Heart left ventricle (tissue), 13 donors: ENCODE results near the gene SOD3.

Experiments
- CTCF ChIP-seq, 12 donors: fragments of 200-600 bp; sonication (generic) in 4 of 12; IDR thresholded peaks; one replicate each; pipeline versions ENCODE4 v1.5.0 to v1.8.0; 2018 to 2022; ENCODE audit warnings: antibody characterized with exemption in 12 of 12, mild to moderate bottlenecking in 5 of 12
- POLR2A ChIP-seq, 2 donors: fragments of 450-650 bp; IDR thresholded peaks; one replicate each; pipeline ENCODE4 v1.6.1; 2017; ENCODE audit warnings: antibody characterized with exemption in 2 of 2, mild to moderate bottlenecking in 2 of 2, moderate library complexity in 2 of 2
- donor health status: ischemic (EF 13 %, LVEDD 7.1; RV severe dilation, severe dysfunction).
- donor health status: DM: no; HTN: yes; CAD: no.
- donor health status: DM: no; HTN: no; CAD: no.
- donor health status: ischemic (EF 25% LVEDD 6.9; RV normal size, moderate dysfunction).
- donor health status: ischemic (EF 25% LVEDD 5.7; RV mildly dilated, moderate dysfunction).
- donor health status: ischemic (EF 35%, LVEDD 5.7; RV mildly dilated, moderate dysfunction).
- donor health status: nonischemic (EF 11% LVEDD 7.7; RV severe dilation, severe dysfunction).
- donor health status: DM: yes; HTN: yes; CAD: no.
- donor health status: PGD.
- donor health status: ischemic (EF 29% LVEDD 5.4; RV normal size, mild dysfunction).
- donor health status: nonischemic (EF 23%, LVEDD 6.1; RV moderate dilation, normal function).

- TF ChIP-seq CTCF (IDR thresholded peaks at IDR 0.05) (no peak), POLR2A (IDR thresholded peaks at IDR 0.05) (no peak)
Measured at GRCh38 chr4:24748758-24749350, 46.5 kb upstream of the SOD3 start.
